ENCODE measurements around the gene MPPE1. TPM values are rescaled to one million over a fixed set of nuclear protein-coding genes. Genes with fewer than 3 reads are reported as not detected.
A peak's percentile ranks its signal among the peaks of the same experiment; 100 is the strongest.

MPPE1 gene
- total and polyA plus RNA-seq, 9 of the 15 experiments (the other 6 are each of a cell fraction or from before 2014, with no cell fraction given): 10.7 to 19.5 (median 13.3) TPM

- H2AFZ ChIP-seq (ENCODE audit: low read depth, low read length): peak overlapping the region; percentile 97
- H3K36me3 ChIP-seq (ENCODE audit: control insufficient read depth, insufficient read depth, low read length): 0 out of 3 replicates have a peak, but pooled peaks cover 2% of the 10 kb centered on the region
- ChIA-PET POLR2A (interaction anchor here (0.9 to 1.3 kb wide), 2 partner anchors 10 to 30 kb away, joined by 3 read pairs; no protein-coding TSS in a partner anchor), CTCF (ENCODE audit: low intra/inter-chr PET ratio) (no interaction called here)
- peak overlapping the region; percentile 100 for H3K4me2 ChIP-seq (ENCODE audit: insufficient read depth, low read length)
- no peaks in the 10 kb centered on the region for H3K9me1 ChIP-seq (ENCODE audit: control insufficient read depth, insufficient read depth, low read length)
- peaks cover 24% of the 10 kb centered on the region for H3K79me2 ChIP-seq (ENCODE audit: control insufficient read depth, insufficient read depth, low read length)
- no peak overlapping the region for H3K27ac ChIP-seq (ENCODE audit: extremely low read depth, low read depth, low read length)
- ATAC-seq (no peak), FAIRE-seq (no peak), DNase-seq (ENCODE audit: extremely low read depth in 1 of 4, low spot score in 3 of 4) (no peak)
- in situ Hi-C loops (cut with MboI) (no loop called here), intact Hi-C loops (cut with micrococcal nuclease) (no loop called here)
- H3K9ac ChIP-seq (ENCODE audit: insufficient read depth in 1 of 2, low read depth in 2 of 2, low read length in 2 of 2): no peak overlapping the region; a peak in 1 of 4 replicates
- WGBS (ENCODE audit: insufficient coverage, low coverage, missing lambda C conversion rate): 25% methylated on average over 7 of the region's 7 CpGs
- 0 out of 2 replicates have a peak, but pooled peaks cover 4% of the 10 kb centered on the region for H4K20me1 ChIP-seq (replicated peaks; ENCODE audit: control insufficient read depth, insufficient read depth, low read length)
- no peaks in the 10 kb centered on the region for H3K27me3 ChIP-seq (ENCODE audit: control insufficient read depth in 2 of 2, insufficient read depth in 2 of 2, low read length in 2 of 2)
- H3K4me3 ChIP-seq: no peak overlapping the region
- peaks cover 16% of the 10 kb centered on the region in 2 experiments; a peak in 4 of 5 replicates for H3K4me1 ChIP-seq (replicated peaks in 1 of 2; ENCODE audit: control insufficient read depth in 2 of 2, insufficient read depth in 2 of 2, low read length in 2 of 2)
- H3K9me3 ChIP-seq (replicated peaks; ENCODE audit: control insufficient read depth, insufficient read depth, low read depth, low read length): no peaks in the 10 kb centered on the region
- BruUV-seq (replicated peaks): no TSS peak
- no peak for TF ChIP-seq CEBPG (CRISPR knock-in tag; IDR thresholded peaks at IDR 0.05)
- TF ChIP-seq CEBPG (tag; conservative IDR thresholded peaks at IDR 0.05 in 1 of 2, IDR thresholded peaks at IDR 0.05 in 1 of 2): no peak
- peak; percentile 13; the same call in 1 of the 2 replicates for TF ChIP-seq CBFA2T3 (IDR thresholded peaks at IDR 0.05)
- no peak for TF ChIP-seq RBM39 (optimal IDR thresholded peaks at IDR 0.05; ENCODE audit: low read depth, low read length)
- TF ChIP-seq ZNF184 (CRISPR knock-in tag; IDR thresholded peaks at IDR 0.05): no peak
- no peak for TF ChIP-seq ZNF165 (CRISPR knock-in tag; IDR thresholded peaks at IDR 0.05; ENCODE audit: borderline replicate concordance)
- TF ChIP-seq GABPB1 (CRISPR knock-in tag; IDR thresholded peaks at IDR 0.05): no peak
- TF ChIP-seq FOXP1 (CRISPR knock-in tag; IDR thresholded peaks at IDR 0.05): no peak
- TF ChIP-seq SUPT5H (IDR thresholded peaks at IDR 0.05): no peak
- 0 out of 2 replicates have a peak, but pooled peaks have one; percentile 51 for TF ChIP-seq SMARCA4 (IDR thresholded peaks at IDR 0.05)
- TF ChIP-seq MAFF (IDR thresholded peaks at IDR 0.05; ENCODE audit: low read length): 0 out of 2 replicates have a peak, but pooled peaks have one; percentile 13
- no peak for TF ChIP-seq SIX5 (IDR thresholded peaks at IDR 0.05; ENCODE audit: borderline replicate concordance in 1 of 2, insufficient read depth in 1 of 2, low read depth in 1 of 2, low read length in 2 of 2)
- TF ChIP-seq EP300 (IDR thresholded peaks at IDR 0.05; ENCODE audit: low read length): no peak
- TF ChIP-seq STAG1 (CRISPR knock-in tag; IDR thresholded peaks at IDR 0.05; ENCODE audit: borderline replicate concordance): no peak
- TF ChIP-seq C11orf30 (IDR thresholded peaks at IDR 0.05; ENCODE audit: low read depth): peak; percentile 33; the same call in 1 of the 2 replicates
- TF ChIP-seq NR2C2 (CRISPR knock-in tag; IDR thresholded peaks at IDR 0.05): no peak
- TF ChIP-seq NR2C2 (tag; IDR thresholded peaks at IDR 0.05): peak; percentile 7; the same call in 1 of the 2 replicates
- TF ChIP-seq TAF15 (IDR thresholded peaks at IDR 0.05; ENCODE audit: low read depth, low read length): no peak
- no peak for TF ChIP-seq ETS2 (tag; IDR thresholded peaks at IDR 0.05; ENCODE audit: borderline replicate concordance, poor library complexity, severe bottlenecking)
- no peak for TF ChIP-seq FOXJ2 (tag; IDR thresholded peaks at IDR 0.05)
- TF ChIP-seq ZKSCAN3 (CRISPR knock-in tag; IDR thresholded peaks at IDR 0.05): no peak
- peak; percentile 62; the same call in 1 of the 2 replicates for TF ChIP-seq DPF2 (IDR thresholded peaks at IDR 0.05)
- TF ChIP-seq ZNF398 (CRISPR knock-in tag; IDR thresholded peaks at IDR 0.05): no peak
- TF ChIP-seq NFE2 (IDR thresholded peaks at IDR 0.05; ENCODE audit: low read depth): peak; percentile 64
Measured at GRCh38 chr18:11849279-11849678, 58.8 kb downstream of the MPPE1 start.
